Natural killer cell treated with Interleukin-12 subunit alpha and Interleukin-12 subunit beta and Interleukin-15 and Interleukin-18, amount 100 ng/mL, for 72 hours (primary cell): ENCODE data around the gene PIANP. TPM values are rescaled to one million over a fixed set of nuclear protein-coding genes. Genes with fewer than 3 reads are reported as not detected.

Experiments
- ATAC-seq, 2 donors: fragments of 150-1000 bp; cut with Tn5 transposase in 1 of 2; sonication (Bioruptor Pico), chemical (Tn5 transposase) in 1 of 2; 2 replicates each; pipeline ENCODE4 v1.10.0; 2021
- DNase-seq: peaks from one replicate; pipeline ENCODE4 v3.0.0; 2022; ENCODE audit warnings: low spot score
- H3K27ac Mint-ChIP-seq, 2 donors: 1 replicate in 1 of 2; 2 replicates in 1 of 2; pipeline ENCODE4 v1.8.0; 2022; ENCODE audit warnings: mixed read lengths in 2 of 2, mild to moderate bottlenecking in 1 of 2, moderate library complexity in 1 of 2
- H3K27me3 Mint-ChIP-seq, 2 donors: 1 replicate in 1 of 2; 2 replicates in 1 of 2; pipeline ENCODE4 v1.8.0; 2022; ENCODE audit warnings: mixed read lengths in 2 of 2
- H3K36me3 Mint-ChIP-seq: one replicate; pipeline ENCODE4 v1.8.0; 2022; ENCODE audit warnings: mixed read lengths
- H3K4me1 Mint-ChIP-seq, 2 donors: 1 replicate in 1 of 2; 2 replicates in 1 of 2; pipeline ENCODE4 v1.8.0; 2022; ENCODE audit warnings: low read depth in 2 of 2, mixed read lengths in 2 of 2, mild to moderate bottlenecking in 1 of 2
- H3K4me3 Mint-ChIP-seq: one replicate; pipeline ENCODE4 v1.8.0; 2022; ENCODE audit warnings: mixed read lengths
- H3K9me3 Mint-ChIP-seq: 2 replicates; pipeline ENCODE4 v1.8.0; 2022; ENCODE audit warnings: mixed read lengths
- total RNA-seq, 2 donors: library from RNA; stranded (reverse); gene quantifications; one replicate each; pipeline ENCODE4 v1.2.3, GENCODE V29; 2022

PIANP gene
- total RNA-seq, 2 donors from 2014 or later = 0.17 TPM; not detected in 1

- ATAC-seq (peak in 1 of 2 donors; percentile 19), DNase-seq (no peak)
- H3K9me3 Mint-ChIP-seq = no peaks in the 10 kb centered on the region
- H3K36me3 Mint-ChIP-seq = peaks cover 7% of the 10 kb centered on the region
- peaks cover 45 to 46% of the 10 kb centered on the region in 2 donors for H3K27me3 Mint-ChIP-seq
- no peak overlapping the region for H3K4me3 Mint-ChIP-seq
- H3K4me1 Mint-ChIP-seq = peaks cover 8 to 13% of the 10 kb centered on the region in 2 donors
- H3K27ac Mint-ChIP-seq = no peak overlapping the region
Measured at GRCh38 chr12:6697584-6698351, 2.8 kb downstream of the PIANP start.

GRCh38 chr12:6696690-6697583 is 3.7 kb downstream of the PIANP start:
- H3K4me3 Mint-ChIP-seq = no peak overlapping the region
- peaks cover 12 to 17% of the 10 kb centered on the region in 2 donors for H3K4me1 Mint-ChIP-seq
- DNase-seq (no peak), ATAC-seq (no peak)
- peaks cover 38% of the 10 kb centered on the region in 2 donors for H3K27me3 Mint-ChIP-seq
- no peak overlapping the region for H3K27ac Mint-ChIP-seq
- H3K9me3 Mint-ChIP-seq = no peaks in the 10 kb centered on the region
- H3K36me3 Mint-ChIP-seq = peaks cover 5% of the 10 kb centered on the region

- Mint-ChIP-seq H3K4me3 (no peak overlapping the region), H3K4me1 (peaks cover 12 to 16% of the 10 kb centered on the region in 2 donors), H3K27ac (no peak overlapping the region), H3K9me3 (no peaks in the 10 kb centered on the region), H3K27me3 (peaks cover 27% of the 10 kb centered on the region in 2 donors), H3K36me3 (no peaks in the 10 kb centered on the region)
- DNase-seq = no peak
- no peak for ATAC-seq
Measured at GRCh38 chr12:6695313-6696045, 5.1 kb downstream of the PIANP start.

GRCh38 chr12:6694701-6695100 is 5.9 kb downstream of the PIANP start:
- DNase-seq = no peak
- no peak overlapping the region for H3K27ac Mint-ChIP-seq
- ATAC-seq = no peak
- no peaks in the 10 kb centered on the region for H3K9me3 Mint-ChIP-seq
- H3K36me3 Mint-ChIP-seq = no peaks in the 10 kb centered on the region
- peaks cover 18 to 20% of the 10 kb centered on the region in 2 donors for H3K4me1 Mint-ChIP-seq
- H3K27me3 Mint-ChIP-seq = peaks cover 24 to 26% of the 10 kb centered on the region in 2 donors
- no peak overlapping the region for H3K4me3 Mint-ChIP-seq

- no peaks in the 10 kb centered on the region for H3K36me3 Mint-ChIP-seq
- H3K27me3 Mint-ChIP-seq = peaks cover 16 to 19% of the 10 kb centered on the region in 2 donors
- H3K4me1 Mint-ChIP-seq = peaks cover 12 to 16% of the 10 kb centered on the region in 2 donors
- ATAC-seq (no peak), DNase-seq (no peak)
- H3K4me3 Mint-ChIP-seq = no peak overlapping the region
- no peaks in the 10 kb centered on the region for H3K9me3 Mint-ChIP-seq
- H3K27ac Mint-ChIP-seq = peak overlapping the region in 1 of 2 donors; percentile 4
Measured at GRCh38 chr12:6693832-6694355, 6.7 kb downstream of the PIANP start.

- Mint-ChIP-seq H3K4me1 (peaks cover 20 to 24% of the 10 kb centered on the region in 2 donors), H3K27ac (peak overlapping the region in 1 of 2 donors; percentile 4), H3K36me3 (peaks cover 3% of the 10 kb centered on the region), H3K9me3 (no peaks in the 10 kb centered on the region), H3K4me3 (no peak overlapping the region), H3K27me3 (peaks cover 8 to 11% of the 10 kb centered on the region in 2 donors)
- no peak for DNase-seq
- no peak for ATAC-seq
Measured at GRCh38 chr12:6692888-6693287, 7.7 kb downstream of the PIANP start.

- no peak overlapping the region for H3K4me3 Mint-ChIP-seq
- H3K9me3 Mint-ChIP-seq = no peaks in the 10 kb centered on the region
- ATAC-seq (no peak), DNase-seq (no peak)
- peak overlapping the region in 1 of 2 donors; percentile 23 for H3K27ac Mint-ChIP-seq
- H3K27me3 Mint-ChIP-seq = peaks cover 0 to 3% of the 10 kb centered on the region in 2 donors
- peaks cover 34 to 38% of the 10 kb centered on the region in 2 donors for H3K4me1 Mint-ChIP-seq
- H3K36me3 Mint-ChIP-seq = peaks cover 14% of the 10 kb centered on the region
Measured at GRCh38 chr12:6691473-6691872, 9.1 kb downstream of the PIANP start.

- peak; percentile 89 to 93 for ATAC-seq
- Mint-ChIP-seq H3K27ac (peak within 1 kb of the TSS; percentile 81 to 90), H3K4me1 (peaks cover 51 to 53% of the 10 kb centered on the region in 2 donors), H3K27me3 (no peaks in the 10 kb centered on the region), H3K36me3 (peaks cover 17% of the 10 kb centered on the region), H3K9me3 (no peaks in the 10 kb centered on the region), H3K4me3 (peak within 1 kb of the TSS; percentile 90)
- peak; percentile 98 for DNase-seq
Measured at GRCh38 chr12:6688999-6689882, 11.4 kb downstream of the PIANP start, which contains the start of gene ZNF384. ZNF384 (minus strand) TSS chr12:6689375; CDS start chr12:6679520, 9,855 bp downstream.

- peaks cover 17% of the 10 kb centered on the region for H3K36me3 Mint-ChIP-seq
- ATAC-seq (peak; percentile 0 to 15), DNase-seq (no peak)
- peaks cover 51 to 53% of the 10 kb centered on the region in 2 donors for H3K4me1 Mint-ChIP-seq
- peak overlapping the region; percentile 81 to 90 for H3K27ac Mint-ChIP-seq
- no peaks in the 10 kb centered on the region for H3K9me3 Mint-ChIP-seq
- H3K27me3 Mint-ChIP-seq = no peaks in the 10 kb centered on the region
- peak overlapping the region; percentile 90 for H3K4me3 Mint-ChIP-seq
Measured at GRCh38 chr12:6688543-6688998, 12.0 kb downstream of the PIANP start.

GRCh38 chr12:6685814-6686213 is 14.8 kb downstream of the PIANP start:
- peaks cover 17% of the 10 kb centered on the region for H3K36me3 Mint-ChIP-seq
- DNase-seq (no peak), ATAC-seq (no peak)
- peaks cover 50 to 57% of the 10 kb centered on the region in 2 donors for H3K4me1 Mint-ChIP-seq
- H3K27ac Mint-ChIP-seq = peak overlapping the region; percentile 81 to 90
- H3K9me3 Mint-ChIP-seq = no peaks in the 10 kb centered on the region
- H3K4me3 Mint-ChIP-seq = peak overlapping the region; percentile 90
- H3K27me3 Mint-ChIP-seq = no peaks in the 10 kb centered on the region

GRCh38 chr12:6684609-6685008 is 16.0 kb downstream of the PIANP start:
- DNase-seq (no peak), ATAC-seq (no peak)
- Mint-ChIP-seq H3K27ac (peak overlapping the region; percentile 76 to 81), H3K4me1 (peaks cover 45 to 49% of the 10 kb centered on the region in 2 donors), H3K36me3 (peaks cover 17% of the 10 kb centered on the region), H3K9me3 (no peaks in the 10 kb centered on the region), H3K4me3 (peak overlapping the region; percentile 54), H3K27me3 (no peaks in the 10 kb centered on the region)

- Mint-ChIP-seq H3K27me3 (no peaks in the 10 kb centered on the region), H3K27ac (no peak overlapping the region), H3K36me3 (peaks cover 33% of the 10 kb centered on the region), H3K4me3 (no peak overlapping the region), H3K9me3 (no peaks in the 10 kb centered on the region), H3K4me1 (peaks cover 0 to 11% of the 10 kb centered on the region in 2 donors)
- no peak for ATAC-seq
- no peak for DNase-seq
Measured at GRCh38 chr12:6676962-6677361, 23.7 kb downstream of the PIANP start.
